Adrenal gland (tissue), 5 donors: Measurements from ENCODE around the gene GRPEL2.

Experiments used
- POLR2A ChIP-seq, 2 donors: fragments of 450-650 bp; IDR thresholded peaks; one replicate each; pipeline ENCODE4 v1.6.1; 2017; ENCODE audit warnings: antibody characterized with exemption in 2 of 2, mild to moderate bottlenecking in 2 of 2, moderate library complexity in 1 of 2
- TF ChIP-seq, protein P1 (sequence below), 6 experiments: fragments of 450-650 bp in 4 of 6; fragments of 200-600 bp in 2 of 6; sonication (generic) in 1 of 6; IDR thresholded peaks; 1 replicate in 5 of 6; 2 replicates in 1 of 6; pipeline versions ENCODE4 v1.5.1 to v1.8.0; 2016 to 2021; ENCODE audit warnings: antibody characterized with exemption in 6 of 6, mild to moderate bottlenecking in 2 of 6, moderate library complexity in 1 of 6
- donor health status: DM: no; HTN: no; CAD: no.

- TF ChIP-seq, protein P1, sequence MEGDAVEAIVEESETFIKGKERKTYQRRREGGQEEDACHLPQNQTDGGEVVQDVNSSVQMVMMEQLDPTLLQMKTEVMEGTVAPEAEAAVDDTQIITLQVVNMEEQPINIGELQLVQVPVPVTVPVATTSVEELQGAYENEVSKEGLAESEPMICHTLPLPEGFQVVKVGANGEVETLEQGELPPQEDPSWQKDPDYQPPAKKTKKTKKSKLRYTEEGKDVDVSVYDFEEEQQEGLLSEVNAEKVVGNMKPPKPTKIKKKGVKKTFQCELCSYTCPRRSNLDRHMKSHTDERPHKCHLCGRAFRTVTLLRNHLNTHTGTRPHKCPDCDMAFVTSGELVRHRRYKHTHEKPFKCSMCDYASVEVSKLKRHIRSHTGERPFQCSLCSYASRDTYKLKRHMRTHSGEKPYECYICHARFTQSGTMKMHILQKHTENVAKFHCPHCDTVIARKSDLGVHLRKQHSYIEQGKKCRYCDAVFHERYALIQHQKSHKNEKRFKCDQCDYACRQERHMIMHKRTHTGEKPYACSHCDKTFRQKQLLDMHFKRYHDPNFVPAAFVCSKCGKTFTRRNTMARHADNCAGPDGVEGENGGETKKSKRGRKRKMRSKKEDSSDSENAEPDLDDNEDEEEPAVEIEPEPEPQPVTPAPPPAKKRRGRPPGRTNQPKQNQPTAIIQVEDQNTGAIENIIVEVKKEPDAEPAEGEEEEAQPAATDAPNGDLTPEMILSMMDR (IDR thresholded peaks at IDR 0.05): no peak
- TF ChIP-seq POLR2A (IDR thresholded peaks at IDR 0.05): no peak
These were observed 31.6 kb downstream of the GRPEL2 start for GRCh38 chr5:149376711-149377447.
